Prostate gland (tissue), 2 donors: ENCODE measurements around the gene PDE8B. TPM values are rescaled to one million over a fixed set of nuclear protein-coding genes. Genes with fewer than 3 reads are reported as not detected.

Experiments used
- DNase-seq: peaks from one replicate; pipeline ENCODE4 v3.0.0-alpha.2; 2019; ENCODE audit warnings: low spot score
- H3K27ac ChIP-seq, 2 donors: fragments of 200-600 bp; sonication (generic); 2 replicates each; pipeline ENCODE4 v1.5.1; 2017 to 2019
- H3K27me3 ChIP-seq: fragments of 200-600 bp; sonication (generic); replicated peaks from 2 replicates; pipeline ENCODE4 v1.5.1; 2019; ENCODE audit not compliant: insufficient read depth
- H3K36me3 ChIP-seq, 2 donors: fragments of 200-600 bp; sonication (generic); 1 replicate in 1 of 2; 2 replicates in 1 of 2; pipeline versions ENCODE4 v1.5.1 to v1.8.1; 2017 to 2019
- H3K4me1 ChIP-seq: fragments of 200-600 bp; sonication (generic); replicated peaks from 2 replicates; pipeline ENCODE4 v1.5.1; 2019
- H3K4me3 ChIP-seq, 2 donors: fragments of 200-600 bp; sonication (generic); 2 replicates each; pipeline ENCODE4 v1.5.1; 2017 to 2019
- H3K9me3 ChIP-seq: fragments of 200-600 bp; sonication (generic); 2 replicates; pipeline ENCODE4 v1.5.1; 2017
- POLR2A ChIP-seq: fragments of 450-650 bp; IDR thresholded peaks from one replicate; pipeline ENCODE4 v1.6.1; 2016; ENCODE audit warnings: antibody characterized with exemption, mild to moderate bottlenecking
- POLR2AphosphoS5 ChIP-seq: sonication (generic); formaldehyde crosslinking; IDR thresholded peaks from one replicate; pipeline ENCODE4 v1.6.1; 2017; ENCODE audit warnings: antibody characterized with exemption
- WGBS: methylation state at CpG from one replicate; pipeline ENCODE4 v1.1.5; 2018; 5-methylcytosine and 5-hydroxymethylcytosine counted together
- intact Hi-C: fragments of 100-400 bp; cut with DNase I; formaldehyde crosslinking; loops from one replicate; pipeline ENCODE4 v1.14.2; 2022
- total RNA-seq, 2 donors: library from RNA; depleted of rRNA; stranded (reverse); fragments of >200 nt; gene quantifications; one replicate each; pipeline ENCODE4 v1.1.0, GENCODE V29; 2016
- TF ChIP-seq, protein P1 (sequence below), 4 experiments: fragments of 200-600 bp in 2 of 4; fragments of 450-650 bp in 2 of 4; sonication (generic) in 2 of 4; IDR thresholded peaks; 1 replicate in 3 of 4; 2 replicates in 1 of 4; pipeline ENCODE4 v1.5.1; 2016 to 2019; ENCODE audit warnings: antibody characterized with exemption in 4 of 4, mild to moderate bottlenecking in 2 of 4, moderate library complexity in 2 of 4

The PDE8B gene
- total RNA-seq, 2 donors from 2014 or later = 25.6 to 66.0 TPM

DNA sequence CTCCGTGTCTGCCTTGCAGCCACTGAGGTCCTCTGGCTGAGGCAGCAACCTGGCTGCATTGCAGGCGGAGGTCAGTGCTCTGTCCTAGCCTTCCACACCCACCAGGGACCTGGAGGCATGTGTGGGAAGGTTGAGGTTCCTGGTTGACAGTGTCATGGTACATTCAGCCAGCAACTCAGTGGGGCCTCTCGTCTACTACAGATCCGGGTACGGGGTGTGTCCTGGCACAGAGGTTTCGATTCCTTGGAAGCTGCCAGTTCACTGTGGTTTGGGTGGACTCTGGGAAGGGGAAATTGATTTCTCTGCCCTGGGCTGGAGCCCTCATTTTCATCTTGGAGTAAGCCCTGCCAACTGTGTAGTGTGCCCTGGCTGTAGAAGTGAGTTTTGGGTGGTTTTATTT lies 45.1 kb downstream of the PDE8B start:
- Histone ChIP-seq H3K4me1 (no peaks in the 10 kb centered on the region), H3K27me3 (no peaks in the 10 kb centered on the region), H3K27ac (no peak overlapping the region), H3K36me3 (no peaks in the 10 kb centered on the region), H3K4me3 (no peak overlapping the region), H3K9me3 (no peaks in the 10 kb centered on the region)
- TF ChIP-seq POLR2A = no peak
- TF ChIP-seq, protein P1, sequence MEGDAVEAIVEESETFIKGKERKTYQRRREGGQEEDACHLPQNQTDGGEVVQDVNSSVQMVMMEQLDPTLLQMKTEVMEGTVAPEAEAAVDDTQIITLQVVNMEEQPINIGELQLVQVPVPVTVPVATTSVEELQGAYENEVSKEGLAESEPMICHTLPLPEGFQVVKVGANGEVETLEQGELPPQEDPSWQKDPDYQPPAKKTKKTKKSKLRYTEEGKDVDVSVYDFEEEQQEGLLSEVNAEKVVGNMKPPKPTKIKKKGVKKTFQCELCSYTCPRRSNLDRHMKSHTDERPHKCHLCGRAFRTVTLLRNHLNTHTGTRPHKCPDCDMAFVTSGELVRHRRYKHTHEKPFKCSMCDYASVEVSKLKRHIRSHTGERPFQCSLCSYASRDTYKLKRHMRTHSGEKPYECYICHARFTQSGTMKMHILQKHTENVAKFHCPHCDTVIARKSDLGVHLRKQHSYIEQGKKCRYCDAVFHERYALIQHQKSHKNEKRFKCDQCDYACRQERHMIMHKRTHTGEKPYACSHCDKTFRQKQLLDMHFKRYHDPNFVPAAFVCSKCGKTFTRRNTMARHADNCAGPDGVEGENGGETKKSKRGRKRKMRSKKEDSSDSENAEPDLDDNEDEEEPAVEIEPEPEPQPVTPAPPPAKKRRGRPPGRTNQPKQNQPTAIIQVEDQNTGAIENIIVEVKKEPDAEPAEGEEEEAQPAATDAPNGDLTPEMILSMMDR (IDR thresholded peaks at IDR 0.05) = no peak
- TF ChIP-seq POLR2AphosphoS5 = no peak
- intact Hi-C loops = no loop called here
- DNase-seq = no peak
- 66% methylated on average over 6 of the region's 6 CpGs for WGBS

DNA sequence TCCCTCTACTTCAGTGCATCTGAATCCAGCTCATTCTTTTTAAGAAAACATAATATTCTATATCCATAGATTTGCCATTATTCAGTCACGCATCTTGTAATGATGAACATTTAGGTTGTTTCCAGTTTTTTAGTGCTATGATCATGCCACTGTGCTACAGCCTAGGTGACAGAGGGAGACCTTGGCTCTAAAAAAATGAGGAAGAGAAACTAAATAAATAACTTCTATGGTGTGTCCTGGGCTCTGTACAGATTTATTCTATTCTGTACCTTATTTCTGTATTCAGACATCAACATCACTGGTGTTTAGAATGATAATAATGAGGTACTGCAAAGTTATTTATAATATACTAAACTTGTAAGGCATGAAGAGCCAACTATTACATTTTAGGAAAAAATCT lies 45.9 kb downstream of the PDE8B start:
- no peaks in the 10 kb centered on the region for H3K36me3 ChIP-seq
- no peak overlapping the region for H3K27ac ChIP-seq
- TF ChIP-seq POLR2AphosphoS5 (no peak), POLR2A (no peak)
- TF ChIP-seq, protein P1 (IDR thresholded peaks at IDR 0.05) = no peak
- no peak overlapping the region for H3K4me3 ChIP-seq
- H3K27me3 ChIP-seq = no peaks in the 10 kb centered on the region
- H3K4me1 ChIP-seq = no peaks in the 10 kb centered on the region
- intact Hi-C loops = no loop called here
- 95% methylated on average over 1 of the region's 1 CpG for WGBS
- no peaks in the 10 kb centered on the region for H3K9me3 ChIP-seq
- DNase-seq = no peak

DNA sequence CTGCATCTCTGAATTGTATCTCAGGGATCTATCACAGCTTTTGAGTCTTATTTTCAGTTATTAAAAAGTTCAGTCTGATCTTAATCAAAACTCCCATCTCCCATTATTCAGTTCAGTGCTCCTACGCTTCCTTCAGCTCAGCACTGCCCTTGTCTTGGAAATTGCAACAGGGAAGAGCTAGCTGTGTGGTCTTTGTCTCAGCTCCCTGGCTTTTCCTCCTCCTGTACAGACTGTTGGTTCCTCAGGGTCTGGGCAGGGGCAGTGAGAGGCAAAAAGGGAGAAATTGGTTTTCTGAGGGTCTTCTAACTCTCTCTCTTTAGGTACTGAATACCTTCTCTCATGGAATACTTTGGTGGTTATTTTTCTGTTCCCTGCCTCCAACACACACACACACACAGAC lies 48.2 kb downstream of the PDE8B start:
- Histone ChIP-seq H3K9me3 (no peaks in the 10 kb centered on the region), H3K27me3 (no peaks in the 10 kb centered on the region), H3K36me3 (no peaks in the 10 kb centered on the region), H3K4me1 (no peaks in the 10 kb centered on the region), H3K4me3 (no peak overlapping the region), H3K27ac (no peak overlapping the region)
- TF ChIP-seq, protein P1 (IDR thresholded peaks at IDR 0.05) = no peak
- TF ChIP-seq POLR2AphosphoS5 (no peak), POLR2A (no peak)
- intact Hi-C loops = no loop called here
- no peak for DNase-seq
- WGBS = 80% methylated on average over 1 of the region's 1 CpG

DNA sequence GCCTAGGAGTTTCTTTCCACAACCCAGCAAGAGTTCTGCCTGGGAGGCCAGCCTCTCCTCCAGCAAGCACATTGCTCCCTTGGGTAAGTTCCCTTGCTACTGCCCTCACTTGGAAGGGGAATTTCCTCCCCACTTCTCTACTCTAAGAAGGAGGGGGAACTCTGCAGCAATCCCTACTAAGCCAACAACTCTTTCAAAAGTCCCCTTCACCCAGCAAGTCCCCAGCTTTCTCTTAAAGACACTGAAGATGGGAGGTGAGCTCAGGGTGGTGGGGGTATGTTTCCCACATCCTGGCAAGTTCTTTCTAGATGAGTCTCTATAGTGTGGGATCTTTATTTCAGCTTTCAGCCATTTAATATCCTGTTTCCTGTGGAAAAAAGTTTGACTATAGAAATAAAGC lies 49.0 kb downstream of the PDE8B start:
- Histone ChIP-seq H3K4me1 (no peaks in the 10 kb centered on the region), H3K27ac (no peak overlapping the region), H3K4me3 (no peak overlapping the region), H3K27me3 (no peaks in the 10 kb centered on the region), H3K36me3 (no peaks in the 10 kb centered on the region), H3K9me3 (no peaks in the 10 kb centered on the region)
- DNase-seq = no peak
- intact Hi-C loops = no loop called here
- TF ChIP-seq POLR2A (no peak), POLR2AphosphoS5 (no peak)
- TF ChIP-seq, protein P1 (IDR thresholded peaks at IDR 0.05) = no peak

DNA sequence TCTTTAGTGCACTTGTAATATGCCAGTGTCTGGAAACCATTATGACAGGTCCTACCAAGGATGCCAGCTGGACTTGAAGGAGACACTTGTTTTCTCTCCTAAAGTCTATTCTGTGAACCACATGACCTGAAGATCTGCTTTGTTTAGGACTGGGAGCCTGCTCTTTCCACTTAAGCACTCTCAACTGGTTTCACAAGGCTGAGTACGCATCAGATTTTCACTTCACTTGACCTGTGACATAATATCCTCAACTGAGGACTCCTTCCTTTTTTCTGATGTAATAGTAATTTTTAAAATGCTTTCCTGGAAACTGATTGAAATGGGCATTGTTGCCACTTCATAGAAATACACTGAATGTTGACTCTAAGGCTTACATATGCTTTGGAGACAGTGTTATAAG lies 52.2 kb downstream of the PDE8B start:
- Histone ChIP-seq H3K9me3 (no peaks in the 10 kb centered on the region), H3K27me3 (no peaks in the 10 kb centered on the region), H3K4me1 (no peaks in the 10 kb centered on the region), H3K4me3 (no peak overlapping the region), H3K27ac (no peak overlapping the region), H3K36me3 (no peaks in the 10 kb centered on the region)
- DNase-seq = no peak
- WGBS = 82% methylated on average over 1 of the region's 1 CpG
- TF ChIP-seq, protein P1 (IDR thresholded peaks at IDR 0.05) = no peak
- TF ChIP-seq POLR2A = no peak
- TF ChIP-seq POLR2AphosphoS5 = no peak
- intact Hi-C loops = no loop called here
